Gastrocnemius medialis (tissue), 4 donors: Measurements from ENCODE around the gene VAMP4. TPM values are rescaled to one million over a fixed set of nuclear protein-coding genes. Genes with fewer than 3 reads are reported as not detected.

Source experiments
- ATAC-seq, 2 donors: fragments of 150-250 bp; one replicate each; pipeline ENCODE4 v1.9.1; 2016
- DNase-seq, 2 donors: peaks; one replicate each; pipeline ENCODE4 v3.0.0-alpha.2; 2019
- H3K27ac ChIP-seq, 4 donors: fragments of 200-600 bp; sonication (generic); 1 replicate in 1 of 4; 2 replicates in 3 of 4; pipeline ENCODE4 v1.5.1; 2016 to 2018; ENCODE audit warnings: mild to moderate bottlenecking in 2 of 4, moderate library complexity in 1 of 4
- H3K27me3 ChIP-seq, 3 donors: fragments of 200-600 bp; sonication (generic) in 2 of 3; 1 replicate in 1 of 3; 2 replicates in 2 of 3; pipeline versions ENCODE4 v1.5.1 to v1.6.0; 2016 to 2019; ENCODE audit warnings: mild to moderate bottlenecking in 1 of 3, moderate library complexity in 1 of 3
- H3K36me3 ChIP-seq, 2 donors: fragments of 200-600 bp; sonication (generic) in 1 of 2; one replicate each; pipeline ENCODE4 v1.5.1; 2017 to 2018
- H3K4me1 ChIP-seq, 2 donors: fragments of 200-600 bp; sonication (generic) in 1 of 2; one replicate each; pipeline ENCODE4 v1.5.1; 2016 to 2017; ENCODE audit warnings: mild to moderate bottlenecking in 2 of 2
- H3K4me3 ChIP-seq, 4 donors: fragments of 200-600 bp; sonication (generic) in 3 of 4; 1 replicate in 1 of 4; 2 replicates in 3 of 4; pipeline ENCODE4 v1.5.1; 2016 to 2019; ENCODE audit warnings: mild to moderate bottlenecking in 2 of 4
- H3K9me3 ChIP-seq, 3 donors: fragments of 200-600 bp; sonication (generic) in 2 of 3; 1 replicate in 1 of 3; 2 replicates in 2 of 3; pipeline ENCODE4 v1.5.1; 2016 to 2019
- CTCF ChIP-seq, 5 experiments: fragments of 450-650 bp in 3 of 5; fragments of 200-600 bp in 2 of 5; sonication (generic) in 2 of 5; IDR thresholded peaks in 4 of 5; conservative IDR thresholded peaks in 1 of 5; 1 replicate in 4 of 5; 2 replicates in 1 of 5; pipeline ENCODE4 v1.5.1; 2016 to 2019; ENCODE audit warnings: antibody characterized with exemption in 5 of 5, mild to moderate bottlenecking in 3 of 5, moderate library complexity in 3 of 5
- POLR2A ChIP-seq, 2 donors: fragments of 450-650 bp; IDR thresholded peaks; one replicate each; pipeline ENCODE4 v1.6.1; 2017; ENCODE audit warnings: antibody characterized with exemption in 2 of 2, mild to moderate bottlenecking in 2 of 2, moderate library complexity in 2 of 2
- in situ Hi-C, 4 donors: fragments of 200-750 bp; cut with MboI; loops; one replicate each; pipeline versions ENCODE4 v1.15.0 to v1.8.0; 2017; ENCODE audit warnings: low sequenced_read_pairs in 4 of 4
- intact Hi-C: fragments of 100-400 bp; cut with DNase I; formaldehyde crosslinking; loops from one replicate; pipeline ENCODE4 v1.15.1; 2023; ENCODE audit warnings: low total_unique reads
- total RNA-seq, 4 donors: library from RNA; depleted of rRNA; stranded (reverse); fragments of >200 nt; gene quantifications; one replicate each; pipeline versions ENCODE4 v1.1.0 to v1.2.3, GENCODE V29; 2016

The VAMP4 gene
- total RNA-seq, 4 donors from 2014 or later: 4.6 to 11.1 (median 5.0) TPM

DNA sequence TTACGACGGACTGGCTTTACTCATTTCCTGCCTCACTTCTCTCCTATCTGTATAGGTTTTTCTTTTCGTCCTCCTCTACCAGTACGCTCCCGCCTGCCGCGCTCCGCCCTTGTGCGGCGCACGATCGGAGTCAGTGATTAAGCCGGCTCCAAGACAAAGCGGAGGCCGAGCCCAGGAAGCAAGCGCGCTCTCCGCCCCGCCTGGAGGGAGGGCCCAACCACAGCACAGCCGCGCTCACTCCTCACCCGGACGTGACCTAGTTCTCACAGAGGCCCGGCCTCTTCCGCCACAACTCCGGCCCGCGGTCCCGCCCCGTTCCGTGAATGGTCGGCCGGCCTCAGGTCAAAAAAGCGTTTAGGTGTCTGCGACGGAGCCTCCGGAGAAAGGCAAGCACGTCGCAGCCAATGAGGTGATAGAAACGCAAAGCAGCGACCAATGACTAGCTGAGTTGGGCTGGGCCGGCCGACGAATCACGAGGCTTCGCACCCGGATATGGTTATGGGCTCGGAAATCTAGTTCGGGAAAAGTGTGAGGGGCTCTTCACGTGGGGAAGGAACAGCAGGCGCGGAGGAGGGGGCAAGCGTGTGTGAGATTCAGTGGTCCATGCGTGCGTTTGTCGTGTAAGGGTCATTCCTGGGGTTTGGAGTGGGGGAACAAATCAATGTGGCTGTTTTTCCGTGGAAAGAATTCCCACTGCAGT, 39.5 kb upstream of the VAMP4 start, which contains the start of gene METTL13:
METTL13 (plus strand) TSS at position 485 of the 700 bp plus-strand sequence. CDS start 308 bp downstream, outside the sequence.
- ATAC-seq: peak; percentile 98 to 99
- peak within 1 kb of the TSS; percentile 88 to 95 (median 90) for H3K27ac ChIP-seq
- DNase-seq: peak; percentile 98
- H3K27me3 ChIP-seq: no peaks in the 10 kb centered on the region
- peak; percentile 82 to 90 for TF ChIP-seq POLR2A (IDR thresholded peaks at IDR 0.05)
- peak in 1 of 5 experiments; percentile 18 for TF ChIP-seq CTCF (IDR thresholded peaks at IDR 0.05 in 4 of 5, conservative IDR thresholded peaks at IDR 0.05 in 1 of 5)
- peak within 1 kb of the TSS; percentile 75 to 92 (median 87) for H3K4me3 ChIP-seq
- peaks cover 34 to 35% of the 10 kb centered on the region in 2 donors for H3K4me1 ChIP-seq
- in situ Hi-C loops (loop anchor here in 3 of 4 donors (5.0 to 25.0 kb wide), 3 partner anchors 39 to 756 kb away; partner anchors contain the start of genes SUCO (in 2 of the 3), PIGC (in 1 of the 3) and VAMP4 (in 1 of the 3)), intact Hi-C loops (loop anchor here (1.0 to 2.0 kb wide), 5 partner anchors 38 to 1695 kb away; partner anchors contain the start of genes PRDX6, PRRC2C and SUCO)
- no peaks in the 10 kb centered on the region for H3K9me3 ChIP-seq
- peaks cover 0 to 15% of the 10 kb centered on the region in 2 donors for H3K36me3 ChIP-seq

GRCh38 chr1:171780583-171781175, 38.8 kb upstream of the VAMP4 start:
- Histone ChIP-seq H3K27me3 (no peaks in the 10 kb centered on the region), H3K9me3 (no peaks in the 10 kb centered on the region), H3K36me3 (peaks cover 0 to 8% of the 10 kb centered on the region in 2 donors), H3K27ac (peak overlapping the region; percentile 87 to 95 (median 90)), H3K4me1 (peaks cover 31% of the 10 kb centered on the region in 2 donors), H3K4me3 (peak overlapping the region; percentile 60 to 92 (median 87))
- intact Hi-C loops: loop anchor here (1.0 to 2.0 kb wide), 5 partner anchors 37 to 1696 kb away; partner anchors contain the start of genes PRDX6, PRRC2C and SUCO
- in situ Hi-C loops: loop anchor here in 3 of 4 donors (5.0 to 25.0 kb wide), 3 partner anchors 38 to 757 kb away; partner anchors contain the start of genes SUCO (in 2 of the 3), PIGC (in 1 of the 3) and VAMP4 (in 1 of the 3)
- peak in 1 of 2 donors; percentile 3 for ATAC-seq
- no peak for DNase-seq
- no peak for TF ChIP-seq CTCF (IDR thresholded peaks at IDR 0.05 in 4 of 5, conservative IDR thresholded peaks at IDR 0.05 in 1 of 5)
- no peak for TF ChIP-seq POLR2A (IDR thresholded peaks at IDR 0.05)

GRCh38 chr1:171772312-171772711, 30.4 kb upstream of the VAMP4 start:
- no peaks in the 10 kb centered on the region for H3K27me3 ChIP-seq
- DNase-seq (no peak), ATAC-seq (no peak)
- in situ Hi-C loops (no loop called here), intact Hi-C loops (no loop called here)
- no peaks in the 10 kb centered on the region for H3K9me3 ChIP-seq
- no peak overlapping the region for H3K4me3 ChIP-seq
- no peaks in the 10 kb centered on the region for H3K4me1 ChIP-seq
- TF ChIP-seq POLR2A (IDR thresholded peaks at IDR 0.05) (no peak), CTCF (IDR thresholded peaks at IDR 0.05 in 4 of 5, conservative IDR thresholded peaks at IDR 0.05 in 1 of 5) (no peak)
- H3K36me3 ChIP-seq: no peaks in the 10 kb centered on the region
- no peak overlapping the region for H3K27ac ChIP-seq

DNA sequence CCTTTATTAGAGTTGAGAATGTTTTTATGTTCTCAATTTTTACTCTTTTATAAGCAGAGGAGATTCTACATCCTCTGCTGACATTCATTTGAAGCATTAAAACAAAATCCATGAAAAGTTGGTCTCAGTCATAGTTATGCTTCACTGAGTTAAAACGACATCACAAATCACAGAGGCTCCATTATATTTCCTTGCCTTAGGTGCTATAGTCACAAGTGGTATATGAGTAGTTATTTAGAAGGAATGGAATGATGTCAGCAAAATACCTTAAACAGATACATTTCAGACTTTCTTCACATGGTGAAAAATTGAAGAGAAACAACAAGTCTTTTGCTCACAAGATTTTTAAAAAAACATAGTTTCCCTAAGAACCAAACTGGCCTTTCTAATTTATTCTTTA, 27.9 kb upstream of the VAMP4 start:
- H3K9me3 ChIP-seq: no peaks in the 10 kb centered on the region
- in situ Hi-C loops (no loop called here), intact Hi-C loops (no loop called here)
- no peak overlapping the region for H3K27ac ChIP-seq
- no peaks in the 10 kb centered on the region for H3K27me3 ChIP-seq
- ATAC-seq (no peak), DNase-seq (no peak)
- H3K4me1 ChIP-seq: no peaks in the 10 kb centered on the region
- H3K36me3 ChIP-seq: no peaks in the 10 kb centered on the region
- H3K4me3 ChIP-seq: no peak overlapping the region
- no peak for TF ChIP-seq POLR2A (IDR thresholded peaks at IDR 0.05)
- TF ChIP-seq CTCF (IDR thresholded peaks at IDR 0.05 in 4 of 5, conservative IDR thresholded peaks at IDR 0.05 in 1 of 5): no peak
